ENCODE measurements around the gene BANP.

GRCh38 chr16:88066680-88067529, 115.7 kb downstream of the BANP start:
- TF ChIP-seq REST (IDR thresholded peaks at IDR 0.05; ENCODE audit: insufficient read depth in 1 of 2, low read depth in 2 of 2, low read length in 1 of 2): no peak
- no peak for TF ChIP-seq CTCF (IDR thresholded peaks at IDR 0.05)
- TF ChIP-seq TCF7L2 (IDR thresholded peaks at IDR 0.05; ENCODE audit: low read depth, low read length): no peak
